ENCODE measurements around the gene WT1. TPM values are rescaled to one million over a fixed set of nuclear protein-coding genes. Genes with fewer than 3 reads are reported as not detected.
A peak's percentile ranks its signal among the peaks of the same experiment; 100 is the strongest.

WT1 gene
- total and polyA plus RNA-seq, 2 donors from 2014 or later: 0.66 to 15.0 TPM

DNA sequence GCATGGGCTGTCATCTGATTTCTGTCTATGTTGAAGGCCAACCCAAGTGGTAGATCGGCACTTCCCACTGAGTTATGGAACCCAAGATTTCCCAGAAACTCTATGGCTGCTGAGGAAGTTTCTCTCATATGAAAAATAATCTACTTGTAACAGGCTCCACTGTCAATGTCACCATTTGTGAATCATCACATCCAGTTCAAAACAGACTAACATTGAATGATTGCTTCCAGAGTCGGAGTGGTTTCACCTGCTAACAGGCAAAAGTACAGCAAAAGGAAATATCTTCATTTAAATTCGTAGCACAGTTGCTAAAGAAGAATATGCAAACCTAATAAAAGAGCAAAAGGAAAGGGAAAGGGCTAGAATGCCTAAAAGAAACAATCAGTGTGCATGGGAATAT is 12.8 kb downstream of the WT1 start:
- Histone ChIP-seq H3K27ac (ENCODE audit: low read depth in 2 of 2, low read length in 2 of 2) (no peak overlapping the region), H3K36me3 (ENCODE audit: control insufficient read depth in 2 of 3, insufficient read depth in 3 of 3, low read length in 3 of 3) (peaks cover 0 to 10% (median 0%) of the 10 kb centered on the region in 3 donors), H3K9me3 (ENCODE audit: control insufficient read depth in 2 of 3, insufficient read depth in 1 of 3, low read length in 3 of 3) (no peaks in the 10 kb centered on the region), H3K27me3 (ENCODE audit: control insufficient read depth, insufficient read depth, low read length) (peaks cover 4% of the 10 kb centered on the region), H3K4me3 (ENCODE audit: low read length in 3 of 3) (no peak overlapping the region), H3K9ac (ENCODE audit: low read length in 3 of 3) (no peak overlapping the region), H3K4me1 (ENCODE audit: control insufficient read depth in 2 of 3, insufficient read depth in 2 of 3, low read depth in 1 of 3, low read length in 3 of 3) (peaks cover 0 to 9% (median 2%) of the 10 kb centered on the region in 3 donors)
- TF ChIP-seq, protein P1, sequence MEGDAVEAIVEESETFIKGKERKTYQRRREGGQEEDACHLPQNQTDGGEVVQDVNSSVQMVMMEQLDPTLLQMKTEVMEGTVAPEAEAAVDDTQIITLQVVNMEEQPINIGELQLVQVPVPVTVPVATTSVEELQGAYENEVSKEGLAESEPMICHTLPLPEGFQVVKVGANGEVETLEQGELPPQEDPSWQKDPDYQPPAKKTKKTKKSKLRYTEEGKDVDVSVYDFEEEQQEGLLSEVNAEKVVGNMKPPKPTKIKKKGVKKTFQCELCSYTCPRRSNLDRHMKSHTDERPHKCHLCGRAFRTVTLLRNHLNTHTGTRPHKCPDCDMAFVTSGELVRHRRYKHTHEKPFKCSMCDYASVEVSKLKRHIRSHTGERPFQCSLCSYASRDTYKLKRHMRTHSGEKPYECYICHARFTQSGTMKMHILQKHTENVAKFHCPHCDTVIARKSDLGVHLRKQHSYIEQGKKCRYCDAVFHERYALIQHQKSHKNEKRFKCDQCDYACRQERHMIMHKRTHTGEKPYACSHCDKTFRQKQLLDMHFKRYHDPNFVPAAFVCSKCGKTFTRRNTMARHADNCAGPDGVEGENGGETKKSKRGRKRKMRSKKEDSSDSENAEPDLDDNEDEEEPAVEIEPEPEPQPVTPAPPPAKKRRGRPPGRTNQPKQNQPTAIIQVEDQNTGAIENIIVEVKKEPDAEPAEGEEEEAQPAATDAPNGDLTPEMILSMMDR (IDR thresholded peaks at IDR 0.05; ENCODE audit: borderline replicate concordance, extremely low read depth, insufficient read depth): no peak
- no peak for FAIRE-seq
- no peak for DNase-seq
- intact Hi-C loops (cut with DNase I): no loop called here

DNA sequence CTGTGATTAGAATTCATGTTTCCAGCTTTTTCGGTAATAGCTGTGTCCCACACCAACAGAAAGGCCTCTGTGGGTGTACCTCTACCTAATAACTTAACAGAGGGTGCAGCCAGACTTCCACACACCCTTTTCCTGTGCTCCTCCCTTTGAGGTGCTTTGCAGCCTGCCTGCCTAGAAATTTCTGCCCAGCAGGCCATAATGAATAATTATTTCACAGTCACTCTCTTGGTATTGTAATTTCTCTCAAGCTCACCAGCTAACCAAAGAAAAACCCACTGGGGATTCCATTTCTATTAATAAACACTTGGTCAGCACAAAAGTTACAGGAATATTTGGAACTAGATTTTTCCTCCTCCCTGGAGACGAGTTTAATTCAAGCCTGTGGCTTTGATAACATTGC is 13.3 kb downstream of the WT1 start:
- Histone ChIP-seq H3K27me3 (ENCODE audit: control insufficient read depth, insufficient read depth, low read length) (peaks cover 4% of the 10 kb centered on the region), H3K4me3 (ENCODE audit: low read length in 3 of 3) (no peak overlapping the region), H3K9ac (ENCODE audit: low read length in 3 of 3) (no peak overlapping the region), H3K9me3 (ENCODE audit: control insufficient read depth in 2 of 3, insufficient read depth in 1 of 3, low read length in 3 of 3) (no peaks in the 10 kb centered on the region), H3K27ac (ENCODE audit: low read depth in 2 of 2, low read length in 2 of 2) (no peak overlapping the region), H3K4me1 (ENCODE audit: control insufficient read depth in 2 of 3, insufficient read depth in 2 of 3, low read depth in 1 of 3, low read length in 3 of 3) (peaks cover 0 to 9% (median 2%) of the 10 kb centered on the region in 3 donors), H3K36me3 (ENCODE audit: control insufficient read depth in 2 of 3, insufficient read depth in 3 of 3, low read length in 3 of 3) (peaks cover 0 to 12% (median 0%) of the 10 kb centered on the region in 3 donors)
- no peak for DNase-seq
- FAIRE-seq: no peak
- TF ChIP-seq, protein P1 (IDR thresholded peaks at IDR 0.05; ENCODE audit: borderline replicate concordance, extremely low read depth, insufficient read depth): no peak
- intact Hi-C loops (cut with DNase I): no loop called here

DNA sequence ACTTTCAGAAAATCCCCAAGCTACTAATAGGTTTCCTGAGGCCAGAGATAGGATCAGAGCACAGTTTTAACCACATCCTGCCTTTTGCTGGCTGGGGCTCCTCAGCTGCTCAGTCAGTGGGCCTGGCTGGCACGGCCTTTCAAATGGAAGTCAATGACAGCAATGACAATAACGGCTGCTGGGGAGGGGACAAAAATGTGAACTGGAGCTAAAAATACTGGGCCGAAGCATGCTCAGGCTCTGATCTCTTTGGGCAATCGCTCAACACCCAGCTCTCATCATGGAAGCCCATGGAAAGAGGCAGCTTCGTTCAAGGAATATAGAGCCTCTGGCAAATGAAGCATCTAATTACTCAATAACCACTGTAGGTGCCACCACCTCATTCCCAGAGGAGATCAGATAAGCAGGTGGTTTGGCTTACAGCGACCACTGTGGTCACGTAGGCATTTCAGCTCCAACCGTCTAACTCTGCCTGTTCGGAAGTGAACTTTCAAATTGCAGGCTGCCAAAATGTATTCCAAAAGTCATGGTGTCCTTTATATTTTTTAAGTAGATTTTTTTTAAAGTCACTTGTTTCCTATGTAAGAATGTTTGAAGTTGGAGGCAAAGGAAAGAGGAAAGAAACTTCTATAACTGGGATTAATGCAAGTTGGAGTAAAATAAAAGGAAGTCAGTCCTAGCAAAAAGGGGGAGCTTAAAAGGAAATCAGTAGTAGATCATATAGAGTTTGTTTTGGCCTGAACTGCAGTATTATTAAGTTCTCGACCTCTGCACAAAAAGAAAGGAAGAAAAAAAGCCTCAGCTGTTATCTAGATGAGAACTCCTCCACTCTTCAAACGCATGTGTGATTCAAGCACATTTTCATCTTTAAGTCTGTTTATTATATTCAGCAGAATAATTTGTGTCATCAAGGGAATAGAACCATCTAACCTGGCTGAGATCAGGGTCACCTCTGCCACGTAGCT is 14.1 kb downstream of the WT1 start:
- peaks cover 0 to 17% (median 0%) of the 10 kb centered on the region in 3 donors for H3K36me3 ChIP-seq (ENCODE audit: control insufficient read depth in 2 of 3, insufficient read depth in 3 of 3, low read length in 3 of 3)
- peak in 2 of 5 donors; percentile 41 to 60 for DNase-seq
- H3K4me3 ChIP-seq (ENCODE audit: low read length in 3 of 3): no peak overlapping the region
- H3K9me3 ChIP-seq (ENCODE audit: control insufficient read depth in 2 of 3, insufficient read depth in 1 of 3, low read length in 3 of 3): no peaks in the 10 kb centered on the region
- H3K27ac ChIP-seq (ENCODE audit: low read depth in 2 of 2, low read length in 2 of 2): no peak overlapping the region
- H3K27me3 ChIP-seq (ENCODE audit: control insufficient read depth, insufficient read depth, low read length): peaks cover 4% of the 10 kb centered on the region
- intact Hi-C loops (cut with DNase I): no loop called here
- TF ChIP-seq, protein P1 (IDR thresholded peaks at IDR 0.05; ENCODE audit: borderline replicate concordance, extremely low read depth, insufficient read depth): no peak
- peaks cover 0 to 9% (median 2%) of the 10 kb centered on the region in 3 donors for H3K4me1 ChIP-seq (ENCODE audit: control insufficient read depth in 2 of 3, insufficient read depth in 2 of 3, low read depth in 1 of 3, low read length in 3 of 3)
- no peak overlapping the region for H3K9ac ChIP-seq (ENCODE audit: low read length in 3 of 3)
- no peak for FAIRE-seq
